Glutamatergic neuron (in vitro differentiated cells): ENCODE measurements around the gene CENATAC. TPM values are rescaled to one million over a fixed set of nuclear protein-coding genes. Genes with fewer than 3 reads are reported as not detected.
A peak's percentile ranks its signal among the peaks of the same experiment; 100 is the strongest.

Experiments used
- DNase-seq: peaks from one replicate; pipeline ENCODE4 v3.0.0; 2022
- H3K27ac Mint-ChIP-seq: one replicate; pipeline ENCODE4 v1.8.0; 2020; ENCODE audit warnings: mild to moderate bottlenecking, mixed read lengths, inconsistent platforms; ENCODE audit not compliant: unreplicated experiment
- H3K27me3 Mint-ChIP-seq: one replicate; pipeline ENCODE4 v1.8.0; 2020; ENCODE audit warnings: mild to moderate bottlenecking, moderate library complexity, mixed read lengths, inconsistent platforms; ENCODE audit not compliant: unreplicated experiment
- H3K36me3 Mint-ChIP-seq: one replicate; pipeline ENCODE4 v1.8.0; 2020; ENCODE audit warnings: mild to moderate bottlenecking, mixed read lengths, inconsistent platforms; ENCODE audit not compliant: unreplicated experiment
- H3K4me1 Mint-ChIP-seq: one replicate; pipeline ENCODE4 v1.8.0; 2020; ENCODE audit warnings: mild to moderate bottlenecking, low read depth, mixed read lengths, inconsistent platforms; ENCODE audit not compliant: unreplicated experiment
- H3K4me3 Mint-ChIP-seq: one replicate; pipeline ENCODE4 v1.8.0; 2020; ENCODE audit warnings: mild to moderate bottlenecking, mixed read lengths, inconsistent platforms; ENCODE audit not compliant: unreplicated experiment
- H3K9me3 Mint-ChIP-seq: one replicate; pipeline ENCODE4 v1.8.0; 2020; ENCODE audit warnings: mild to moderate bottlenecking, moderate library complexity, mixed read lengths, inconsistent platforms; ENCODE audit not compliant: unreplicated experiment
- CTCF ChIP-seq: fragments of 200-600 bp; sonication (generic); IDR thresholded peaks from one replicate; pipeline ENCODE4 v1.5.0; 2021; ENCODE audit not compliant: partially characterized antibody, unreplicated experiment
- total RNA-seq: library from RNA; stranded (reverse); fragmentation: NEBNext Ultra II Directional; extraction: Animal tissue kit (Norgen Biotek cat#: 25700); gene quantifications from one replicate; pipeline ENCODE4 v1.2.1, GENCODE V29; 2021; ENCODE audit not compliant: unreplicated experiment

Gene CENATAC
- total RNA-seq, 1 donor from 2014 or later: 72.3 TPM

GRCh38 chr11:118998388-118998717 is 415 bp downstream of the CENATAC start:
- H3K36me3 Mint-ChIP-seq: peaks cover 4% of the 10 kb centered on the region
- H3K27ac Mint-ChIP-seq: peak overlapping the region; percentile 95
- H3K4me3 Mint-ChIP-seq: peak overlapping the region; percentile 98
- no peak for TF ChIP-seq CTCF
- peaks cover 5% of the 10 kb centered on the region for H3K9me3 Mint-ChIP-seq
- peaks cover 4% of the 10 kb centered on the region for H3K4me1 Mint-ChIP-seq
- no peak for DNase-seq
- peaks cover 4% of the 10 kb centered on the region for H3K27me3 Mint-ChIP-seq

GRCh38 chr11:118998822-118999221 is 884 bp downstream of the CENATAC start:
- DNase-seq: no peak
- H3K4me1 Mint-ChIP-seq: peaks cover 4% of the 10 kb centered on the region
- H3K4me3 Mint-ChIP-seq: peak overlapping the region; percentile 98
- TF ChIP-seq CTCF: no peak
- H3K27me3 Mint-ChIP-seq: peaks cover 2% of the 10 kb centered on the region
- H3K27ac Mint-ChIP-seq: peak overlapping the region; percentile 95
- H3K36me3 Mint-ChIP-seq: no peaks in the 10 kb centered on the region
- peaks cover 2% of the 10 kb centered on the region for H3K9me3 Mint-ChIP-seq

GRCh38 chr11:119000906-119001305 is 3.0 kb downstream of the CENATAC start:
- Mint-ChIP-seq H3K9me3 (peaks cover 2% of the 10 kb centered on the region), H3K27me3 (peaks cover 2% of the 10 kb centered on the region), H3K4me3 (no peak overlapping the region), H3K4me1 (peaks cover 4% of the 10 kb centered on the region), H3K27ac (no peak overlapping the region), H3K36me3 (no peaks in the 10 kb centered on the region)
- no peak for TF ChIP-seq CTCF
- DNase-seq: no peak

GRCh38 chr11:119006656-119007055 is 8.7 kb downstream of the CENATAC start:
- no peak for TF ChIP-seq CTCF

GRCh38 chr11:119011476-119012053 is 13.6 kb downstream of the CENATAC start:
- H3K27me3 Mint-ChIP-seq: no peaks in the 10 kb centered on the region
- no peaks in the 10 kb centered on the region for H3K9me3 Mint-ChIP-seq
- no peak overlapping the region for H3K4me3 Mint-ChIP-seq
- TF ChIP-seq CTCF: no peak
- no peak for DNase-seq
- no peaks in the 10 kb centered on the region for H3K4me1 Mint-ChIP-seq
- no peak overlapping the region for H3K27ac Mint-ChIP-seq
- no peaks in the 10 kb centered on the region for H3K36me3 Mint-ChIP-seq

More at GRCh38 chr11:119006656-119007055, 8.7 kb downstream of the CENATAC start:
- Mint-ChIP-seq H3K4me3 (no peak overlapping the region), H3K9me3 (no peaks in the 10 kb centered on the region), H3K27me3 (no peaks in the 10 kb centered on the region), H3K36me3 (no peaks in the 10 kb centered on the region), H3K27ac (no peak overlapping the region), H3K4me1 (no peaks in the 10 kb centered on the region)
- no peak for DNase-seq
